Measurements from ENCODE around the gene TLX2.
"Not testable (repeated sequence)": the region's sequence is repeated elsewhere in the genome, so short reads cannot be mapped to it uniquely, and the experiment has no call there.

Gene TLX2

DNA sequence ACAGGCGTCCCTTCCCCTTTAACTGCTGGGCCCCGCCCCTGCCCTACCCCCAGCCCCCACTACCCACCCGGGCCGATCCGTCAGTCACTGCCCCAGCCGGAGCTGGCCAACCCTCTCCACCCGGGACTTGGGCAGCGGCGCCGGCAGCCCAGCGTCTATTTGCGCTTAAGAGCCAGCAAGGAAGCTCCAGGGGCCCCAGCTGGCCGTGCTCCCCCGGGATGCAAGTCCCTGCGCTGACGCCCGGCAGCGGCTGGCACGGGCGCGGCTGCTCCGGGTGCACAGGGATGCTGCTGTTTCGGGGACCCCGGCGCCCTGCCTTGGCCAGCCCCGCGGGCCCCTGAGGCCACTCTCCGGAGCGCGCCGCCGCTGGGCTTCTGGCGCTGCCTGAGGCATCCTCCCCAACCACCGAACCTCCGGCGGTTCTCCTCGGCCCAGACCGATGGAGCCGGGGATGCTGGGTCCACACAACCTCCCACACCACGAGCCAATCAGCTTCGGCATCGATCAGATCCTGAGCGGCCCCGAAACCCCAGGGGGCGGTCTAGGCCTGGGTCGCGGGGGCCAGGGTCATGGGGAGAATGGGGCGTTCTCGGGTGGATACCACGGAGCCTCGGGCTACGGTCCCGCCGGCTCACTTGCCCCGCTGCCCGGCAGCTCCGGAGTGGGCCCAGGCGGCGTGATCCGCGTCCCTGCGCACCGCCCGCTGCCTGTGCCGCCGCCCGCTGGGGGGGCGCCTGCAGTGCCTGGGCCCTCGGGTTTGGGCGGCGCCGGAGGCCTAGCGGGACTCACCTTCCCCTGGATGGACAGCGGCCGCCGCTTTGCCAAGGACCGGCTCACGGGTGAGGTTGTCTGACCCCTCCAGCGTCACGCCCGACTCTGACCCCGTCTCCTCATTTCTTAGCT, at the start of gene TLX2:
Gene TLX2 (plus strand): TSS at position 83 of the 903 bp plus-strand sequence. CDS start 357 bp downstream, at position 440.
- no peak for DNase-seq (ENCODE audit: low spot score)
- no peak for FAIRE-seq

DNA sequence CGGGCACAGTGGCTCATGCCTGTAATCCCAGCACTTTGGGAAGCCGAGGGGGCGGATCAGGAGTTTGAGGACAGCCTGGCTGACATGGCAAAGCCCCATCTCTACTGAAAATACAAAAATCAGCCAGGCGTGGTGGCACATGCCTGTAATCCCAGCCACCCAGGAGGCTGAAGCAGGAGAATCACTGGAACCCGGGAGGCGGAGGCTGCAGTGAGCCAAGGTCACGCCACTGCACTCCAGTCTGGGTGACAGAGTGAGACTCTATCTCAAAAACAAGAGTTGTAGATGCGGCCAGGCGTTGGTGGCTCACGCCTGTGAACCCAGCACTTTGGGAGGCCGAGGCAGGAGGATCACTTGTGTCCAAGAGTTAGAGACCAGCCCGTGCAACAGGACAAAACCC, 43.5 kb upstream of the TLX2 start:
- not testable (repeated sequence) for DNase-seq (ENCODE audit: low spot score); FAIRE-seq

DNA sequence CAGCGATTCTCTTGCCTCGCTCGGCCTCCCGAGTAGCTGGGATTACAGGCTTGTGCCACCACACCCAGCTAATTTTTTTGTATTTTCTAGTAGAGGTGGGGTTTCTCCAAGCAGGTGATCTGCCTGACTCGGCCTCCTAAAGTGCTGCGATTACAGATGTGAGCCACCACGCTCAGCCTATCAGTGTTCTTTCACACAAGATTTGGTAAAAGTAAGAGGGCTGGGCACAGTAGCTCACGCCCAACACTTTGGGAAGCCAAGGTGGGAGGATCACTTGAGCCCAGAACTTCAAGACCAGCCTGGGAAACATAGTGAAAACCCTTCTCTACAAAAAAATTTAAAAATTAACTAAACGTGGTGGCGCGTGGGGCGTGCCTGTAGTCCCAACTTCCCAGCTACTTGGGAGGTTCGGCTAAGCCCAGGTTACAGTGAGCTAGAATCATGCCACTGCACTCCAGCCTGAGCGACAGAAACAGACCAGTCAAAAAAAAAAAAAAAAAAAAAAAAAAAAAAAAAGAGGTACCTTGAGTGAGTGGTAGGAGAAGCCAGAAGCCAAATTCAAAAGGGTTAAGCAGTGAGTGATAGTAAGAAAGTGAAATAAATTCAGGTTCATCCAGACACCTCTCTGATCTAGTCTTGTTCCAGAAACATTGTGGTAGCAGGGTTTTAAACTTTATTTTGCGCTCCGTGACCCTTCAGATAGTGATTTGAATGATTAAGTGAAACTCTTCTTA, 42.8 kb upstream of the TLX2 start:
- DNase-seq (ENCODE audit: low spot score) (no peak), FAIRE-seq (no peak)

DNA sequence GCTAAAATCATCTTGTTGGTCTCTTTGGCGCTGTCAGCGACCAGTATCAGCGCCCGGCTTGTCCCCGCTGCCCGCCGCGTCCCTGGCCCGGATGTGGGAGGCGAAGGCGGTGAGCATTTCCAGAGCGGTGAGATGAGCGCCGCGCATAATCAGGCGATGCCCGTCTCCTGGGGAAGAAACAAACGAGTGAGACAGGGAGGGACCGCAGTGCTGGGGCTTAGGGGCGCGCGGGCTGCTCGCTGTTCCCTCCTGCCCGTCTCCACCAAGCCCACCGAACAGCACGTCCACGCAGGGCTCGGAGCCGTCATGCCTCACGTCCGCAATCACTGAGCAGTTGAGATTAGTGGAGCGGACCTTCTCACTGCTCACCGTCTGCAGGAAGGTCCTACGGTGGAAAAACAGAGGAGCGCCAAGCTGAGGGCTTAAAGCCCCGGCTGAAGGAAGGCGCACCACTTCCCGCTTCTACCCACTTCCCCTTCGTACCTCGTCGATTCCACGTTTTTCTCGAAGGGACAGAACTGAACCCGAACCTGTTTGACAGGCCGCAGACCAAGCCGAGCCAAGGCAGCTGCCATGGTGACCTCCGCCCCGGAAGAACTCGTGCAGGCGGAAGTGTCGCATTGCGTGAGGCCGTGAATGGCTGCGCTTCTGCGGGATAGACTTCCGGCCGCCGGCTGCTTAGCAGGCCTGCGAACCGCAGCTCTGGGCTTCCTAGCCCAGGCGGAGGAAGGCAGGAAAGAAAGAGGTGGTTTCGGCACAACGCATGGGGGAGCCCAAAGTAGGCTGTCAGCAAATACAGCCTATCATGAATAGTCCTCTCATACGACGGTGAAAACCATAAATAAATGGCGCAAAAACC, 41.9 kb upstream of the TLX2 start, which contains the start of gene MRPL53:
Gene MRPL53 (minus strand): TSS at position 595 of the 859 bp plus-strand sequence. CDS start 20 bp downstream, at position 575.
- DNase-seq (ENCODE audit: low spot score) (peak; percentile 82), FAIRE-seq (no peak)

DNA sequence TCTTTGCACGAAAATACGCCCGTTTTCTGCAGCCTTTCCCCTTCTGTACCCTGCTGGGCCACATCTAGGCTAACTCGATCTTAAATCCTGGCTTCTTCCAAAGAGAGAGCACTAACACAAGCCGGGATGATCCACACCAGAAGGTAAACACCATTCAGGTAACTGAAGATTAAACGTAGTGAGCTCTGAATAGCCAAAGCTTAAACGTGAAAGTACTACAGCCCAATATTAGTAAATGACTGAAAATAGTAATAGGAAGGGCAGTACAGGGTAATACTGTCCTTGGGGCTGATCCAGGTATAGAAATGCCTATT, 41.3 kb upstream of the TLX2 start:
- FAIRE-seq (no peak), DNase-seq (ENCODE audit: low spot score) (no peak)

DNA sequence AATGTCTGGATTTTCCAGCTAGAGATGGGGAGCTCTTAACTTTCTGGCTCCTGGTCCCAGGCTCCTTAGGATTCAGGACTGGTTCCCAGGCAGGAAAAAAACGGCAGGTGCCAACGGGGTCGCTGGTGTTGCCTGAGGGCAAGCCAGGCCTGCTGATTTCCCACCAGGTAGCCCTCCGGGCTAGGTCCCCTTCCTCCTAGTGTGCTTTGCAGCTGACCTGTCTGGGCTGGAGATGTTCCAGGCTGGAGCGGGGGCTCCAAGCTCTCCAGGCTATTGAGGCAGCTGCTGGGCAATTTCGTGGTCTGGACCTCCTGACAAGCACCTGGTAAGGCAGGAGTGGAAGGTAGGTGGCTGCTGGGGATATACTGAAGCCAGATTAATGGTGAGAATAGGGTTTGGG, 39.8 kb upstream of the TLX2 start:
- no peak for FAIRE-seq

DNA sequence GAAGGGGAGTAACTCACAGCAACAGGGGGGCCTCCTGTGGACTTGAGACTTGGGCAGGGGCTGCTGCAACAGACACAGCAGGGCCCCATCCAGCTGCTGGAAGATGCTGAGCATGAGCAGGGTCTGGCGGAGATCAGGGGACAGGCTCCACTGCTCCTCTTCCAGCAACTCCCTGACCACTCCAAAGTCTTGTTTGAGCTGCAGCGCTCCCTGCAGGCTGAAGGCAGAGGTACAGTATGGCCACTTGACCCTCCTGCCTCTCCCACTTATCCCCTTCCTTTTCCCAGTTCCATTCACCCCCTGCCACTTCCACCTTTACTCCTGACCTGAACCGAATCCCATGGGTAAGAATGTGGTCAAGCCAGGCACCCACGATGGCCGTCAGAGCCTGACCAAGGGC, 39.4 kb upstream of the TLX2 start:
- FAIRE-seq (no peak), DNase-seq (ENCODE audit: low spot score) (no peak)

More for the DNA sequence above, 39.8 kb upstream of the TLX2 start:
- no peak for DNase-seq (ENCODE audit: low spot score)

DNA sequence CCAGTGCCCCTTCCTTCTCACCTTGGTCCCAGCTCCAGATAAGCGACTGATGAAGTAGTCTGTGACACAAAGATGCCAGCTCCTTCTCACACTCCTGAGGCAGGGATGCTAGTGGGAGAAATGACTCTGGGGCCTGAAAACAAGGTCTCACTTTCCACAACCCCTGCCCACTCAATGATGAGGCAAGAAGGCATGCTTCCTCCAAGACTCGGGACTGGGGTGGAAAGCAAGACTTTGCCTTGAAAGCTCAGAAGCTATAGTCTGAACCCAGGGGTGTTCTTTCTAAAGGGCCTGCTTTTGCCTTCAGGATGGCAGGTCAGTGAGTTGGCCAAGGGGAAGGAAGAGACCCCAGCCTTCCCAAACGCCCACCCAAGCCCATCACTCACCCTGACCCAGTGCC, 32.8 kb upstream of the TLX2 start:
- DNase-seq (ENCODE audit: low spot score) (no peak), FAIRE-seq (no peak)

DNA sequence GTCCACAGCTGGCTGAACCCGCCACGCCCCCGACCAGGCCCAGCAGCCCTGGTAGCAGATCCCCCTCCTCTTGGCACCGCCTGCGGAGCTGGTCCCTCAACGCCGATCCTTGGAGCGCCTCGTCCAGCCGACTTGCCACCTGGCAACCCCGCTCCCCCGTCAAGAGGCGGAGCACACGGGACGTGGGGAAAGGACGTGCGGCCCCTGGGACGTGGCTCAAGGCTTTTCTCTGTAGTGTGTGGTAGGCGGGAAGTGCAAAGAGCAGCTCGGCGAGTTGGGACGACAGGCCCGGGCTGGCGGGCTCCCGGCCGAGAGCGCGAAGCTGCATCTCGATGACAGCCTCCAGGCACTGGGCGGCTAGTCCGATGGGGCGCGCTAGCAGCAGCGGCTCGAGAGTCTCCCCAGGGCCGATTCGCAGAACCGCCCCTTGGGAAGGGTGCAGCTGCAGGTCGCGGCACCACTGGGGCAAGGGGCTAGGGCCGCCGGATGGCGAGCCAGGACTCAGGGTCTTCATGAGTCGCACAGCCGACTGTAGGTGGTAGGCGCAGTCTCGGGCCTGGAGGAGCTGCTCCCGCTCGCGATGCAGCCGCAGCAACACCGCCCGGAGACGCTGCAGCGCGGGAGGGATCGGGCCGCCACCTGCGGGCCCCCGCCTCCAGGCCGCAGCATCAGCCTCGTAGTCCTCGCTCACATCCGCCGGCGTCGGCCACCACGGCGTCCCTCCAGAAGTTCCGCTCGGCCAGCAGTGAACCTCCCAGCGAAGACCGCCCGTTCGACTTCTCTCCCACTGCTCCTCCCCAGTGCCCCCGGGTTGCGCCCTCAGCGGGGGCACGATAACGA, 32.1 kb upstream of the TLX2 start:
- no peak for DNase-seq (ENCODE audit: low spot score)
- FAIRE-seq: no peak

DNA sequence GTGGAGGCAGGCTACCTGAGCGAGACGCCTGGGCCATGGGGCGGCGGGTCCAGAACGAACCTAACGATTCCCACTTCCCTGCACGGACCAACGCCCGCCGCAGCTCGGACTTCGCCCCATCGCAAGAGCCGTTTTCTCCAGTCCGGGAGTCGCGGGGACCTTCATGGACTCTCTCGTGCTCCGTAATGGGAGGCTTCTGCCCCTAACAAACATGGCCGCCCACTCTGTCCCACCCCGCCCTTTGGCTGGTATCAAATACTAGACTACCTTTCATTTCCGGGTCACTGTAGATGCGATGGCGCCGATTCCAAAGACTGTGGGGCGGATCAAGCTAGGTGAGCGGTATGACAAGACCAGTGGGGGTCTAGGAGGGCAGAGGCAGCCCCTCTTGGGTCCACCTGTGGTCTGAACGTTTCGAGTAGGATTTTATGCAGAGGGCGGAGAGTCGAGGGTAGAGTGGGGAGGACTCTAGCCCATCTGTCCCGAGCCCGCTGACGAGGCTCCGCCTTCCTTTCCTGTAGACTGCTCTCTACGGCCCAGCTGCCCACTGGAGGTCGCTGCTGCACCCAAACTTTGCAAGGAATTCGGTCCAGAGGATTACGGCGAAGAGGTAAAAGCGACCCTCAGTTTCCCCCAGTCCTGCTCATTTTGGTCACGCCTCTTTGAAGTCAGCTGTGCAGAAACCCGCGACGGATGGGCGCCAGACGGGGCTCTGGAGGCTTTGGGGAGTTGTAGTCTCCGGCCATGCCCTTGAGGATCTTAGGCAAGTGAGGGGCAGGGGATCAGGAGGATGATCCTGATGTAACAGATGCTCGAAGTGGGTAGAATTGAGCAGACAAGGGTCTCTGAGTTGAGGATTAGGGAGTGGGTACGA, 31.2 kb upstream of the TLX2 start, which contains the start of the genes CCDC142 and TTC31:
Gene CCDC142 (minus strand): TSS at position 198 of the 874 bp plus-strand sequence. CDS start 161 bp downstream, at position 37.
Gene TTC31 (plus strand): TSS at position 281 of the 874 bp plus-strand sequence. CDS start 15 bp downstream, at position 296.
- FAIRE-seq (peak; percentile 44), DNase-seq (ENCODE audit: low spot score) (peak; percentile 87)

DNA sequence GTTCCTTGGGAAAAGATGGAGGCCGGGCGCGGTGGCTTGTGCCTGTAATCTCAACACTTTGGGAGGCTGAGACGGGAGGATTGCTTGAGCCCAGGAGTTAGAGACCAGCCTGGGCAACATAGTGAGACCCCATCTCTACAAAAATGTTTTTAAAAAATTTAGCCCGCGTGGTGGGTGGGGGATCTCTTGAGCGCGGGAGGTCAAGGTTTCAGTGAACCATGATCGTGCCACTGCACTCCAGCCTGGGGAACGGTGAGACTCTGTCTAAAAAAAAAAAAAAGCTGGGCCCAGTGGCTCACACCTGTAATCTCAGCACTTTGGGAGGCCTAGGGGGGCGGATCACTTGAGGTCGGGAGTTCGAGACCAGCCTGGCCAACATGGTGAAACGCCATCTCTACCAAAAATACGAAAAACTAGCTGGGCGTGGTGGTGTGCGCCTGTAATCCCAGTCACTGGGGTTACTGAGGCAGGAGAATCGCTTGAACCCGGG, 30.5 kb upstream of the TLX2 start:
- DNase-seq (ENCODE audit: low spot score); FAIRE-seq: not testable (repeated sequence)

DNA sequence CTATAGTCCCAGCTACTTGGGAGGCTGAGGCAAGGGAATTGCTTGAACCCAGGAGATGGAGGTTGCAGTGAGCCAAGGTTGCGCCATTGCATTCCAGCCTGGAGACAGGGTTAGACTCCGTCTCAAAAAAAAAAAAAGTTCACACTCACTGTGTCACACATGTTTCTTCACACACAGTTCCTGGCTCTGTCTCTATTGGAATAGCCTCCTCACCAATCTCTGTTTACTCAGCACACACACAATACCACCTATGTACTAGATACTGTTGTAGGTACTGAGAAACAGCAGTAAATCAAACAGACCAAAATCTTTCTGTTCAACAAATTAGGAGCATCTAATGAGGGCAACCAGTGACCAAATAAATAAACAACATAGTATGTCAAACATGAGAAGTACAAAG, 28.1 kb upstream of the TLX2 start:
- DNase-seq (ENCODE audit: low spot score): no peak
- FAIRE-seq: no peak

DNA sequence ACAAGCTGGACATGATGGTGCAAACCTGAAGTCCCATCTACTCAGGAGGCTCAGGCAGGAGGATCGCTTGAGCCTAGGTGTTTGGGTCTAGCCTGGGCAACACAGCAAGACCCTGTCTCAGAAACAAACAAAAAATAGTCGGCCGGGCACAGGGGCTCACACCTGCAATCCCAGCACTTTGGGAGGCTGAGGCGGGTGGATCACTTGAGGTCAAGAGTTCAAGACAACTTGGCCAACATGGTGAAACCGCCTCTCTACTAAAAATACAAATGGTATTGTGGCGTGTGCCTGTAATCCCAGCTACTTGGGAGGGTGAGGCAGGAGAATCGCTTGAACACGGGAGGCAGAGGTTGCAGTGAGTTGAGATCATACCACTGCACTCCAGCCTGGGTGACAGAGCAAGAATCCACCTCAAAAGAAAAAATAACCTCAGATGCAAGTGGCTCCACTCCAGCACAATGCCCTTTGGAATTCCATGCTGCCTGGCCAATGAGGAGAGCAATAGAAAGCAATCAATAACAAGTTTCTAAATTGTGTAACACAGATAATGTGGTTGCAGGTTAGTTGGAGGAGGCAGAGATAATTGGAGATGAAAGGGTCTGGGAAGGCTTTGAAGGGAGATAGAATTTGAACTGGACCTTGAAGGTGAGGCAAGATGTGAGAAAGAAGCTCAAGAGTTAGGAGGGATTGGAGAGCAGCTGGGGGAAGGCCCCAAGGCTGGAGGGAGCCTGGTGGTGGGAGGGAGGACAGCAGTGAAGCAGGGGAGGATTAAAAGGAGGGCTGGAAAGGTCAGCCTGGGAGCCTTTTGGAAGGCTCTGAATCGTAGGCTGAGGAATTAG, 25.4 kb upstream of the TLX2 start:
- DNase-seq (ENCODE audit: low spot score) (no peak), FAIRE-seq (no peak)

DNA sequence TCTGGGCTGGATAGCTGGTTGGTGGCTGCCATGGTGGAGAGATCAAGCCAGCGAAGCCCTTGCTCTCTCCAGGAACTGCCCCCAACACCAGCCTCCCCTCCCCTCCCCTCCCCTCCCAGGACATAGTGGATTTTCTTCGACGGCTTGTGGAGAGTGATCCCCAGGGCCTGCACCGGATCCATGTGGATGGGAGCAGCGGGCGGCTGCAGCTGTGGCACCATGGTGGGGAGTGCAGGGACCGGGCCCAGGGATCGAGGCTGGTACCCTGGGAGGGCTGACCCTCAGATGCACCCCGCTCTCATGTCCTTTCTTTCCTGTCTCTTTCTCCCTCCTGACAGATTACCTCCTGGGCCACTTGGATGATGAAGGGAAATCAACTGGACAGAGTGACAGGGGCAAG, 24.3 kb upstream of the TLX2 start:
- no peak for FAIRE-seq
- DNase-seq (ENCODE audit: low spot score): no peak

DNA sequence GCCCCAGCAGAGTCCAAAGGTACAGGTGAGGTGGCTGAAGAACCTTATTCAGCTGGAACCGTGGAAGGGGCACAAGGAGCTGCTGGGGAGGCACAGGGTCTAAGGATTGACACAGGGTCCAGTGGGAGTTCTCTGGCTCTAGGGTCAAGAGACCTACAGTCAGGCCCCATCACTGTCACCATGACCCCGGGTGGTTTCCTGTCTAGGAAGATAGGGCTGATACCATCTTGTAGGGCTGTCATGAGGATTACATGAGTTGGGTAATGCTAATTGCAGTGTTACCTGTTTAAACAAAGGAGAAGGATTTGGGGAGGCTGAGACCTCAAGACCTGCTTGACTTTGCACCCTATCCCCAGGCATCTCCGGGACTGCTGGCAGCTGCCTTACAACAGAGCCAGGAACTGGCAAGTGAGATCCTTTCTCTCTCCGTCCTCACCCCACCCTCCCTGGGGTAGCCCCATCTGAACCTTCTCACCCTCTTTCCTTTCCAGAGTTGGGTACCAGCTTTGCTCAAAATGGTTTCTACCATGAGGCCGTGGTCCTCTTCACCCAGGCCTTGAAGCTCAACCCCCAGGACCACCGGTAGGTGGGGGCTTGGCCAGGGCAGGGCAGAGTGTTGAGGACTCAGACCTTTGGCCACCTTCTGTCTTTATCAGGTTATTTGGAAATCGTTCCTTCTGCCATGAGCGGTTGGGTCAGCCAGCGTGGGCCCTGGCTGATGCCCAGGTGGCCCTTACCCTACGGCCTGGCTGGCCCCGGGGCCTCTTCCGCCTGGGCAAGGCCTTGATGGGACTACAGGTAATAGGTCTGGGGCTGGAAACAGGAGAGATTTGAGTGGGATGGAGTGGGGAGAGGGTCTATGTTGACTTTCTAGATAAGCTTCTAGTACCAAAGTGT, 22.4 kb upstream of the TLX2 start:
- FAIRE-seq (no peak), DNase-seq (ENCODE audit: low spot score) (no peak)

DNA sequence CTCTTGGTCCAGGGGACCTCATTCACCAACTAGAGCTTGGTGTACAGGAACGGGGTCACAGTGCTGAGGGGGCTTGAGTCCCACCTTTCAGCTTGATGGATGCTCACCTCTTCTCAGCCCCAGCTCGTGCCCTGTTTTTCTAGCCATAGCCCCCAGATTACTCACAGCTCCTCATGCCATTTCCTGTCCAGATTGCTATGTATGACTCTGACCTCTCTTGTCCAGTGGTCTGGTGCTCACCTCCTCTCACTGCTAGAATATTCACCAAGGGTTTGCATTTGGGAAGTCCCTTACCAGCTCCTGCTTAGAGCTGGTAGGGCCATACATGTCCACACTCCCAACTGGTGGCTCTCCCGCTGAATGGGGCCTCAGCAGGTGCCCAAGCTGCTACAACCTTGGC, 20.7 kb upstream of the TLX2 start:
- no peak for DNase-seq (ENCODE audit: low spot score)

DNA sequence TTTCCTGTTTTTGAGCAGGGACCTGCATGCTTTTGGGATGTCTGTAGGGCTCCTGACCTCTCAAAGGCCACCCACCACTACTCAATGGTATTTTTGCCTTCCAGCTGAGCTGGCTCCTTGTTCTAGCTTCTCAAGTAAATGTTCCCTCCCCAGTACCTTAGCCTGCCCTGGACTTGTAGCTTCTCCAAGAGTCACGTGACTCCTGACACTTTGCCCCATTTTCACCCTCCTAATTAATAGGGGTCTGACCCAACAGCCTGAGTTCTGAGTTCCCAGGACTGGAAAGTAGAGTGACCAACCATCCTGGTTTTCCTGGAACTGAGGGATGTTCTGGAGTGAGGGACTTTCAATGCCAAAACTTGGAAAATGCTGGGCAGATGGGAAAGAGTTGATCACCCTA, 18.8 kb upstream of the TLX2 start:
- DNase-seq (ENCODE audit: low spot score): no peak
- FAIRE-seq: no peak

More for the DNA sequence above, 20.7 kb upstream of the TLX2 start:
- FAIRE-seq: no peak
